ENCODE results near the gene TTC9B.

Gene TTC9B

DNA sequence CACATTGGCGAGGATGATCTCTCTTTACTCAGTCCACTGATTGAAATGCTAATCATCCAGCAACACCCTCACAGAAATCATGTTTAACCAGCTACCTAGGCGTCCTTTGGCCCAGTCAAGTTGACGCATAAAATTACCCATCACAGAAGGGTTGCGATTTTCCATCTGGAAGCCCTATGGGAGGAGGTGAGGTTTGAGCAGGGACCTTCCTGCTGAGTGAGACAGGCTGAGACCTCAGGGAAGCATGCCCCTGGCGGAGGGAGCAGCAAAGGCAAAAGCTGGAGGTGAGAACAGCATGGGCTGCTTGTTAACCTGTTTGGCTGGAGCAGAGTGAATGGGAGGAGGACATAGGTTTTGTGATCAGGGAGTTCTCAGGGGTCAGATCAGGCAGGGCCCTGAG is 7.3 kb downstream of the TTC9B start:
- no peak overlapping the region for H3K4me3 ChIP-seq (replicated peaks in 1 of 2; ENCODE audit: low read depth in 2 of 2, low read length in 2 of 2)
- DNase-seq (ENCODE audit: low read depth in 2 of 2), result no peak
- TF ChIP-seq, protein P1, sequence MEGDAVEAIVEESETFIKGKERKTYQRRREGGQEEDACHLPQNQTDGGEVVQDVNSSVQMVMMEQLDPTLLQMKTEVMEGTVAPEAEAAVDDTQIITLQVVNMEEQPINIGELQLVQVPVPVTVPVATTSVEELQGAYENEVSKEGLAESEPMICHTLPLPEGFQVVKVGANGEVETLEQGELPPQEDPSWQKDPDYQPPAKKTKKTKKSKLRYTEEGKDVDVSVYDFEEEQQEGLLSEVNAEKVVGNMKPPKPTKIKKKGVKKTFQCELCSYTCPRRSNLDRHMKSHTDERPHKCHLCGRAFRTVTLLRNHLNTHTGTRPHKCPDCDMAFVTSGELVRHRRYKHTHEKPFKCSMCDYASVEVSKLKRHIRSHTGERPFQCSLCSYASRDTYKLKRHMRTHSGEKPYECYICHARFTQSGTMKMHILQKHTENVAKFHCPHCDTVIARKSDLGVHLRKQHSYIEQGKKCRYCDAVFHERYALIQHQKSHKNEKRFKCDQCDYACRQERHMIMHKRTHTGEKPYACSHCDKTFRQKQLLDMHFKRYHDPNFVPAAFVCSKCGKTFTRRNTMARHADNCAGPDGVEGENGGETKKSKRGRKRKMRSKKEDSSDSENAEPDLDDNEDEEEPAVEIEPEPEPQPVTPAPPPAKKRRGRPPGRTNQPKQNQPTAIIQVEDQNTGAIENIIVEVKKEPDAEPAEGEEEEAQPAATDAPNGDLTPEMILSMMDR (IDR thresholded peaks at IDR 0.05; ENCODE audit: low read depth, low read length), result no peak

DNA sequence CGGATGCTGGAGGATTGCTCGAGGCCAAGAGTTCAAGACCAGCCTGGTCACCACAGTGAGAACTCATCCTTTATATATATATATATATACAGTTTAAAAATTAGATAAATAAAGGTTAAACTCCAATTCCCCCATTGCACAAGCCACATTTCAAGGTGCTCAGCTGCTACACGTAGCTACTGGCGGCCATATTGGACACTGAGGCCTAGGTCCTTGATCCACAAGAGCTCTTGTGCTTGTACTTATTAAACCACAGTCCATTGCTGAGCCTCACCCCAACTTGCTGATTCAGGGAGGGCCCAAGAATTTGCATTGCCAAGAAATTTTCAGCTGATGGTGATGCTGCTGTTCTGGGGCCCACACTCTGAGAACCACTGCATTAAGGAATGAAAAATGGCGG is 9.6 kb downstream of the TTC9B start:
- TF ChIP-seq, protein P1 (IDR thresholded peaks at IDR 0.05; ENCODE audit: low read depth, low read length), result no peak
- no peak overlapping the region for H3K4me3 ChIP-seq (replicated peaks in 1 of 2; ENCODE audit: low read depth in 2 of 2, low read length in 2 of 2)
- no peak for DNase-seq (ENCODE audit: low read depth in 2 of 2)

DNA sequence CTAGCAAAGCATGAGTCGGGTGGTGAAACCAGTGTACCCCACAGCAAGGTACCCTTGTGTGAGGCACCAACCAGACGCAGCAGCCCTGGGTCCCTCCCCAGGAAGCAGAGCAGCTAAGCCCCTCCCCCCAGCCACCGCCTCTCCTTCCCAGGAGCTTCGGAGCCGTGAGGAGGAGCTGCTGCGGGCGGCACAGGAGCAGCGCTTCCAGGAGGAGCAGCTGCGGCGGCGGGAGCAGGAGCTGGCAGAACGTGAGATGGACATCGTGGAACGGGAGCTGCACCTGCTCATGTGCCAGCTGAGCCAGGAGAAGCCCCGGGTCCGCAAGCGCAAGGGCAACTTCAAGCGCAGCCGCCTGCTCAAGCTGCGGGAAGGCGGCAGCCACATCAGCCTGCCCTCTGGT is 12.4 kb downstream of the TTC9B start:
- no peak for DNase-seq (ENCODE audit: low read depth in 2 of 2)
- TF ChIP-seq, protein P1 (IDR thresholded peaks at IDR 0.05; ENCODE audit: low read depth, low read length), result no peak
- H3K4me3 ChIP-seq (replicated peaks in 1 of 2; ENCODE audit: low read depth in 2 of 2, low read length in 2 of 2), result no peak overlapping the region

DNA sequence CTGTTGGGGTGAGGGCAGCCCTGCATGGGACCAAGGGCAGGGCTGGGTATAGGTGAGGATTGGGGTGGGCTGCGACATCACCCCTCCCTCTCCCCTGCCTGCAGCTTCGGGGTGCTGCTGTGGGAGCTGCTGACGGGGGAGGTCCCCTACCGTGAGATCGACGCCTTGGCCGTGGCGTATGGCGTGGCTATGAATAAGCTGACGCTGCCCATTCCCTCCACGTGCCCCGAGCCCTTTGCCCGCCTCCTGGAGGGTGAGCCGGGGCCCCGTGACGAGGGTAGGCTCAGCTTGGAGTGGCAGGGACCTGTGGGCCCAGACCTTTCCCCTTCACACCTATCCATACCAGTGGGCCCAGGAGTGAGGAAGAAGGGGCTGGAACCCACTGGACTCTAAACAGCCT is 13.8 kb downstream of the TTC9B start:
- H3K4me3 ChIP-seq (replicated peaks in 1 of 2; ENCODE audit: low read depth in 2 of 2, low read length in 2 of 2), result no peak overlapping the region
- no peak for DNase-seq (ENCODE audit: low read depth in 2 of 2)
- TF ChIP-seq, protein P1 (IDR thresholded peaks at IDR 0.05; ENCODE audit: low read depth, low read length), result no peak

DNA sequence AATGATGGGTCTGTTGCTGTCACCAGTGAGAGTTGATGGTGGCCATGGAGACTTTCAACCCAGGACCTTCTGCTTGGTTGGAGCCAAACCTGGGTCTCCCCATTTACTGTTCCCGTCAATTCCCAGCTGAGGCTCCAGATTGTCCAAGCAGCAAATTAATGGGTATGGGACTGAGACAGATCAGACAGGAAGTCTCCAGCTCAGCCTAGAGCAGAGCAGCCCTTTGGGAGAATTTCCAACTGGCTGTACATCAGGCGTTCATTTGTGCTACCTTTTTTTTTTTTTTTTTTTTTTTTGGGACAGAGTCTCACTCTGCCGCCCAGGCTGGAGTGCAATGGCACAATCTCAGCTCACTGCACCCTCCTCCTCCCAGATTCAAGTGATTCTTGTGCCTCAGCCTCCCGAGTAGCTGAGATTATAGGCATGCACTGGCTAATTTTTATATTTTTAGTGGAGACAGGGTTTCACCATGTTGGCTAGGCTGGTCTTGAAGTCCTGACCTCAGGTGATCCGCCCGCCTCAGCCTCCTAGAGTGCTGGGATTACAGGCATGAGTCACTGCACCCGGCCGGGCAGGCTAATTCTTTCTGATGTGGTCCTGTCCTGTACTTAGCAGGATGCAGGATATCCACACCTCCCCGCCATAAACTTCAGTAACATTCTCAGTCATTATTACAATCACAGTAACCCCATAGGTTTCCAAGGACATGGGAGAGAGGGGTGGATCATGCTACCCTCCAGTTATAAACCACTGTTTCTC is 17.7 kb downstream of the TTC9B start:
- TF ChIP-seq, protein P1 (IDR thresholded peaks at IDR 0.05; ENCODE audit: low read depth, low read length), result no peak
- DNase-seq (ENCODE audit: low read depth in 2 of 2), result no peak
- H3K4me3 ChIP-seq (replicated peaks in 1 of 2; ENCODE audit: low read depth in 2 of 2, low read length in 2 of 2), result no peak overlapping the region

DNA sequence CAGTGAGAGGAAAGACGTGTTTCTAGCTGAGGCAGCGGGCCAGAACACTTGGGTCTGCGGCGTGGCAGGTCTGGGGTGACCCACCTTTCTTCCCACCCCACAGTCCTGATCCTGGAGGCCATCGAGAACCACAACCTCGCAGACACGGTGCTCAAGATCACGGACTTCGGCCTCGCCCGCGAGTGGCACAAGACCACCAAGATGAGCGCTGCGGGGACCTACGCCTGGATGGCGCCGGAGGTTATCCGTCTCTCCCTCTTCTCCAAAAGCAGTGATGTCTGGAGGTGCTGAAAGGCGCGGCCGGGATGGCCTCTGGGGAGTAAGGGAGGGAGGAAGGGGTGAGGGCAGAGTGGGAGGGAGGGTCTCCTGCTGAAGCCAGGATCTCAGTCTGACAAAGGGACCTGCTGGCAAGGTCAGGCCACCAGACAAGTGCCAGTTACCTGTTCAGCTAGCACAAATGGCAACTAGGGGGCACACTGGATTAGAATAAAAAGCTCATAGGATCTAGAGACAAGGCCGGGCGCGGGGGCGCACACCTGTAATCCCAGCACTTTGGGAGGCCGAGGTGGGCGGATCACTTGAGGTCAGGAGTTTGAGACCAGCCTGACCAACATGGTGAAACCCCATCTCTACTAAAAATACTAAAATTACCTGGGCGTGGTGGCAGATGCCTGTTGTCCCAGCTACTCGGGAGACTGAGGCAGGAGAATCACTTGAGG is 19.8 kb downstream of the TTC9B start:
- DNase-seq (ENCODE audit: low read depth in 2 of 2), result no peak
- no peak overlapping the region for H3K4me3 ChIP-seq (replicated peaks in 1 of 2; ENCODE audit: low read depth in 2 of 2, low read length in 2 of 2)
- TF ChIP-seq, protein P1 (IDR thresholded peaks at IDR 0.05; ENCODE audit: low read depth, low read length), result no peak

Data from cardiac fibroblast (primary cell).